EL (cell line): Measurements from ENCODE around the gene SRGAP3.
A peak's percentile ranks its signal among the peaks of the same experiment; 100 is the strongest.

ENCODE experiments used
- DNase-seq: peaks from one replicate; pipeline ENCODE4 v3.0.0-alpha.2; 2016

SRGAP3 gene

GRCh38 chr3:9137676-9138075 lies 111.8 kb downstream of the SRGAP3 start:
- no peak for DNase-seq

DNA sequence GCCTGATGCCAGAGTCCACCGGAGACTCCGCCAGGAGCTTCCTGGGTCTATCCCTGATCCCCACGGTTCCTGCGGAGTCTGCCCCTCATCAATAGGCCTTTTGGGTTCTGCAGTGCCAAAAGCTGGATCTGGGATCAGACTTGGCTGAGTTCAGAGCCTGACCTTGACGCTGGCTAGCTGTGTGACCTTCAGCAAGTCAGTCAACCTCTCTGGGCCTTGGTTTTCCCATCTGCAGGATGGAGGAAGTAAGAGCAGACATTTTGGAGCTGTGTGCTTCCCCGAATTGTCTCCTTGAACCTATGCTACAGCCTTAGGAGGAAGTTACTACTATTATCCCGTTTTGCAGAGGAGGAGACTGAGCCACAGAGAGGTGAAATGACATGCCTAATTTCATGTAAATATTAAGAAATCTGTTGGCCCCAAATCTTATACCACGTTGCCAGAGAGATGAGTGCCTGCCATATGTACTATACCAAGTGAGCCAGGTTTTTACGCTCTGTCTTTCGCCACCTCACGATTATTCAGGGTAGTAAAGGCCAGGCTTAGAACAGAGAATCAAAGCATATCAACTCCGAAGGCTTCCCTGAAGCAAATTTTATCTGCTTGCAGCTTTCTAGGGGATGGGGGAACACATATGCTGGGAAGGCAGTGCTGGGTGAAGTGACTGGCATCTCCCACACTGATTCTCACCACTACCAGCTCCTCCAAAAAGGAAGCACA lies 112.5 kb downstream of the SRGAP3 start:
- DNase-seq: no peak

DNA sequence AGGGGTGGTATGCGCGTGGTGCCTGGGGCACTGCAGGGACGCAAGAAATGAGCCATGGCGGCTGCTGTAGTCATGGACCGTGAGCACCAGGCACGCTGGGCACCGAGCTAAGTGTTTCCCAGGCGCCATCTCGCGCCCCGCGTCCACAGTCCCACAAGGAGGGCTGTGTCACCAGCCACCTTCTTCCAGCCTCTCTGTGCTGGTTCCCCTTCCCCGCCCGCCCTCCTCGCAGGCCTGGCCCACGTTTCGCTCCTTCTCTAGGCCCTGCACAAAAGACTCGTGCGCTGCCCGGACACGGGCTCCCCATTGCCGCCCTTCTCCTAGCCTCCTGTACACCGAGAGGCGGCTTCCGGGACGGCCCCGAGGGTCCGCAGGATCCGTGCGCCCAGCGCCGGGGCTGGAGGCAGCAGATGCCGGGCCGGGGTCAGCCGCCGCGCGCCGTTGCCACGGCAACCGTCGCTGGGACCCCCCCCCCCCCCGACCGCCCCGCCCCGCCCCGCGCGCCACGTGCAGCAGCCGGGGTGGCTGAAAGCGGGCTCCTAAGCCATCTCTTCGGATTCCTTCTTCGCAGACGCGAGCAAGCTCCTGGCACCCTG lies 113.4 kb downstream of the SRGAP3 start:
- no peak for DNase-seq

DNA sequence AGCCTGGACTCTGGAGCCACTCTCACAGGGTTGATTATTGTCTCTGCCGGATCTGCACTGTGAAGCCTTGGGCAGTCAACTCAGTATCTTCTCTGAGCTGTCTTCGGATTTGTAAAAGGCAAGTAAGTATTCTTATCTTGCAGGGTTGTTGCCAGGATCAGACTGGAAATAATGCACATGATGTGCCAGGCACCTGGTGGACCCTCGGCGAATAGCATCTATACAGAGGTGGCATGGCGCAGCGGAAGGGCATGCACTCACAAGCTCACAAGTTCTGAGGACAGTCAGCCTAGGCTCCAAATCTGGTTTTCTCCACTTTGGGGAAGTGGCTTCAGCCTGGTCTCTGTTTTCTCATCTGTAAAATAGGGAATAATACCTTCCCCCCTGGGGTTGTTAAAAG lies 113.9 kb downstream of the SRGAP3 start:
- DNase-seq: no peak

DNA sequence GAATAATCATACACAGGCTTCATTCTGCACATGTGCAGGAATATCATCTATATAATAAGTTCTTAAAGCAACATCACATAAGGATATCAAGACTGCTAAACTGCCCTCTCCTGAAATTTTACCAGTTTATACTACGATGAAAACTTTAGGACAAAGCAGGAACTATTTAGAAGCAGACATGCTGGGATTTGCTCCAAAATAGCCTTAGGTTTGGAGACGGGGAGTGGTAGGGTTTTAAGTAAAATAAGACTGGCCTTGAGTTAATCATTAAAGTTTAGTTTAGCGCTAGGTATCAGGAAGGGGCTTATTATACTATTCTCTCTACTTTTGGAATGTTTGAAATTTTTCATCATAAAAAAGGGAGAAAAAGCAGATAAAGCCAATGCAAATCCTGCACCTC lies 115.8 kb downstream of the SRGAP3 start:
- no peak for DNase-seq

DNA sequence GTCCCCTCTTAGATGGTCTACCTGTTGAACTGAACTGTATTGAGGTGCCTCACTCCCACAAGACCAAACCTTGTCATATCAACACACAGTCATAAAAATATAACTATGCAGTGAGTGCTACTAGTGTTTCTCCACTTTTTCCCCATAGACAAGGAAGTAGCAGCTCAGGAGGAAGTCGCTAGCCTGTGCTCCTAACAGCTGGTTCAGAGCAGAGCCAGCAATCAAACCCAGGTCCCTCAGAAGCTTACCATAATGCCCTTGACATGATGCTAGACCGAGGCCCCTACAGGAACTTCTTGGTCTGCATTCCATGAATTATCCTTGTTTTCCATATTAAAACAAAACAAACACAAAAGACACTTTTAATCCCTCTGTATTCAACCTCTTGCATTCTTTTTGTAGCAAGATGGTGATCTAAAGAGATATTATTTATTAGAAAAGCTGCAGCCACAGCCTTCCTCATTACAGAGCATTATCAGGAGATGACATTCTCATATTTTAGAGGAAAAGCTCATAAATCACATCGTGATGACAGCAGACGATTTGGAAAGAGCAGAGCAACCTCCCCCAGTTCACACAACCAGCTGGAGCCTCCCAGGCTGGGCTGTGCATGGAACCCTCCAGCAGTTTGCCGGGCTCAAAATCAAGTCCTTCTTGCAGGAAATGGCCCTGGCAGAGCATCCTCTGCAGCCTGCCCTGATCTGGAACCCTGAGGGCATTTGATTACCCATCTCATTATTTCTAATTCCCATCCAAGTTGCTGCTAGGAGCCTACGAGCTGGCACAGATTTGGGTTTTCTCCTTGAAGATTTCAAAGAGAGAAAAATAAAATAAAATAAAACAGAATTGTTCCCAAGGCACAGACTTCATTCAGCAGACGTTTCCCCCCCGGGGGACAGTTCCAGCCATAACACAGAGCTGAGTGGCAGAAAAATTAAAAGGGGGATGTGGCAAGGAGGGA lies 118.8 kb downstream of the SRGAP3 start:
- peak; percentile 7 for DNase-seq

- DNase-seq: no peak
Measured at GRCh38 chr3:9129365-9129764, 120.1 kb downstream of the SRGAP3 start.

GRCh38 chr3:9125278-9125951 lies 124.0 kb downstream of the SRGAP3 start:
- no peak for DNase-seq

DNA sequence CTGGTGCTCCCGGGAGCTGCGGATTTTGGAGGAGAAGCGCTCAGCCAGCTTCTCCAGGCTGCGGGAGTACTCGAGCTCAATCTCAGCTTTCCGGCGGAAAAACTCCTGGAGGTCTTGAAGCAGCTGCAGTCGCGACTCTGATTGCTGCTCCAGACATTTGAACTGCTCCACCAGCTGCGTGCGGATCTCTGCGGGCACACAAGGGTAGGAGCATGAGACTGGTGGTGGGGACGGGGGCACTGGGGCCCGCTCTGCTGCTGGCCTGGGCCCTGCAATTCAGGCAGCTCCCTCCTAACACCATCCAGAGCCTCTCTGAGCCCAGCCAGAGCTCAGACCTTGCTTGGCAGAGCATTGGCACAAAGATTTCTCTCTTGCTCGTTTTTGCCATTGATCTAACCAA lies 124.7 kb downstream of the SRGAP3 start:
- no peak for DNase-seq

DNA sequence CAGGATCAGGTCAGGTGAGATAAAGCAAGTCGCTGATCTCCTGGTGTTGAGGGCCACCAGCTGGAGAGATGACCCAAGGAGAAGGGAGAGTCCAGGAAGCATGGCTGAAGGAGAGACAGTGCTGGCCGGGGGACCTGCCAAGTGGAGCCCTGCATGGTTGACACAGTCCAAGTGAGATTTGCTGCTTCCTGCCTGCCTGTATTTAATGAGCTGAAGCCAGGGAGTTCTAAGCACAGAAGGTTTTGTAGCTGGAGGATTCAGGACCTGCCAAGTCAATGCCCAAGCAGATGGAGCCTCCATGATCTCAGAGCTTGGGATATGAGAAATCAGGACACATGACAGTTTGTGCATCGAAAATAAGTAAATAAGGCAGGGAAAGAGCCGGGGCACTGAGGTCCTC lies 125.6 kb downstream of the SRGAP3 start:
- DNase-seq: no peak

DNA sequence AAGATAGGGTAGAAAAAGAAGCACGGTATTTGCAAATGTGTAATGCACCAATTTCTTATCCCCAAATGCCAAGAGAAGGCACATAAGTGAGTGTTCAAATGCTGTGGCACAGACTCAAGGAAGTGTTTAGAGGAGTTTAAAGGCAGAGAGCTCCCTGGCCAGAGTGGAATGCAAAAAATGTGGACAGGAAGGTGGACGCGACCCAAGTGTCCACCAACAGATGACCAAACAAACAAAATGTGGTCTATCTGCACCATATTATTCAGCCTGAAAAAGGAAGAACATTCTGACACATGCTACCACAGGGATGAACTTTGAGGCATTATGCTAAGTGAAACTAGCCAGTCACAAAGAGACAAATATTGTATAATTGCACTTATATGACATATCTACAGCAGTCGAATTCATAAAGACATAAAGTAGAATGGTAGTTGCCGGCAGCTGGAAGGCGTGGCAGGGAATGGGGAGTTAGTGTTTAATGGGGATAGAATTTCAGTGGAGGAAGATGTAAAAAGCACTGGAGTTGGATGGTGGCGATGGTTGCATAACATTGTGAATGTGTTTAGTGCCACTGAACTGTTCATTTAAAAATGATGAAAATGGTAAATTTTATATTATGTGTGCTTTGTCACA lies 126.6 kb downstream of the SRGAP3 start:
- DNase-seq: peak; percentile 31

DNA sequence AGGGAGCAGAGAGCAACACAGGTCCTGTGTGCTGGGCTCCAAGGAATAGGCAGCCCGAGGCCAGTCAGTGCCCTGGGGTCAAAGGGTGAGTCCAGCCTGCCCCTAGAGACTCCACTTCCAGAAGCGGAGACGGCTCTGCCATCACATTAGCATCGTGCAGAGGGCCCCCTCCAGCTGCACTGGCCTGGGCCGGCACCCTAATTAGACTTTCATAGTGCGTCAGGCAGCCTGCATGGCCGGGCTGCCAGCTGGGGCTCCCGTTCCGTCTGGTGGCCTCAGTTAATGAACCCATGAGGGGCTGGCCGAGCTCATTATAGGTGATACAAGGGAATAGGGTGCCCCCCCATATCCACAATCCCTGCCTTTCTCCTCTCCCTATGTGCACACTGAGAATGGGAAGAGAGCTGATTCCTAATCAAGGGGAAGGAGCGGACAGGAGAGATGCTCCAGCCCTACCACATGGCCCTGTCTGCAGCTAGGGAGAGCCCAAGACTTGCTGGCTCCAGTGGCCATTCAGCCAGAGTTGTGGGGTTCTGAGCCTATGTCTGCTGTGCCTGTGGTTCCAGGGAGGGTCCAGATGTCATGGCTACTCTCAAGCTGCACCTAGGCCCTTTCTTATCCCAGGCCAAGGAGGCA lies 128.0 kb downstream of the SRGAP3 start:
- no peak for DNase-seq

DNA sequence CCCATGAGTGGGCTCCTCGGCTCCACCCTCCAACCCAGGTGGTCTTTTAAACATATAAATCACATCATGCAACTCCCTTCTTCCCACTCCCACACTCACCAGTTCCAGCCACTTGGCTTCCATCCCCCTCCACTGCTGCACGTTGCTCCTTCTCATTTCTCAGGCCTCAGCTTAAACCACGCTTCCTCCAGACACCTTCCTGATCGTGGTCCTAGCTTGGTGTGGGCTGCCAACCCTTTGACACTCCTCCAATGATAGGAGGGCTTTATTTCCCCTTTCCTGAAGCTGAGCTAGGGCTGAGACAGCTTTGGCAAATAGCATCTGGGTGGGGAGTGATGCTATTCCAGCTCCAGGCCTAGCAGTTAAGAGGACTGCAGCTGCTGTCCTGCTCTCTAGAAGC lies 130.1 kb downstream of the SRGAP3 start:
- DNase-seq: no peak

GRCh38 chr3:9118222-9118621 lies 131.2 kb downstream of the SRGAP3 start:
- DNase-seq: no peak

GRCh38 chr3:9117220-9117619 lies 132.2 kb downstream of the SRGAP3 start:
- no peak for DNase-seq

- no peak for DNase-seq
Measured at GRCh38 chr3:9116336-9116735, 133.1 kb downstream of the SRGAP3 start.

GRCh38 chr3:9115336-9115735 lies 134.1 kb downstream of the SRGAP3 start:
- DNase-seq: no peak

- DNase-seq: no peak
Measured at GRCh38 chr3:9113040-9113439, 136.4 kb downstream of the SRGAP3 start.

GRCh38 chr3:9111866-9112265 lies 137.6 kb downstream of the SRGAP3 start:
- no peak for DNase-seq

DNA sequence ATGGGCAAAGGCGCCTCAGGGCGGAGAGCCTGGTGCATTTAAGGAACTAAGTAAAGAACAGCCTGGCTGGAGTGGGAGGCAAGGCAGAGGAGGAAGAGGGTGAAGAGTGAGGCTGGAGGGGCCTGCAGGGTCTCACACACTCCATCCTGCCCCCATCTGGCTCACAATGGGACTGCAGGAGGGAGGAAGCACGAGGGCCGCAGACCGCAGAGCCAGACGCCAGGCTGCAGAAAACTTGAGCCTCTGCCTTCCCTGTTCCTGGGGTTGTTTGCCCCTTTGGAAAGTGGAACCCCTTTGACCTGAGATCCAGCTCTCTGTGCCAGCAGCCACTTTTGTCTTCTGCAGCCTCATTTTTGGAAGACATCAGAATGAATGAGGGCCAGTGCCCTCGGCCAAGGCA lies 138.0 kb downstream of the SRGAP3 start:
- DNase-seq: no peak

DNA sequence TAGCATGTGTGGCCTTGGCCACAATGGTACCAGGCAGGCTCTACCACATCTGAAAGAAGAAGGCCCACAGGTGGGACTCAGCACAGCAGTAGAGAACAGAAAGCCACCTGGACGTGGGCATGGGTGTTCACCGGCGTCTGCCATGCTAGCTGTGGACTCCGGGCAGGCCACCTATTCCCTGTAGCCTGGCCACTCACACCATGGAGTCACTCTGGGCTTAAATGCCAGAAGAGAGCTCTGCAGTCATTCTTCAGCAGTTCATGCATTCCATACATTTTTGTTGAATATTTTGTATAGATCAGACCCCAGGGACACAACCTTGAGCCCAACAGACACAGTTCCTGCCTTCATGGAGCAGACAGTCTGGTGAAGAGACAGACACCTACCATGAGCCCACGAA lies 138.6 kb downstream of the SRGAP3 start:
- peak; percentile 21 for DNase-seq

GRCh38 chr3:9110316-9110715 lies 139.1 kb downstream of the SRGAP3 start:
- DNase-seq: no peak
